ENCODE results near the gene C5.
A peak's percentile ranks its signal among the peaks of the same experiment; 100 is the strongest.

C5 gene

DNA sequence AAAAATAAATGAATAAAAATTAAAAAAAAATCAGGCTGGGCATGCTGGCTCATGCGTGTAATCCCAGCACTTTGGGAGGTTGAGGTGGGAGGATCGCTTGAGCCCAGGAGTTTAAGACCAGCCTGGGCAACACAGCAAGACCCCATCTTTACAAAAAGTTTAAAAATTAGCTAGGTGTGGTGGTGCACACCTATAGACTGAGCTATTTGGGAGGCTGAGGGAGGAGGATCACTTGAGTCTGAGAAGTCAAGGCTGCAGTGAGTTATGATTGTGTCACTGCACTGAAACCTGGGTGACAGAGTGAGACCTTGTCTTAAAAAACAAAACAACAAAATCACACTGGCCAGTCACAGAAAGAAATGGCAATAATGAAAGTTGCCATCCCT is 21.3 kb upstream of the C5 start:
- TF ChIP-seq, protein P1, sequence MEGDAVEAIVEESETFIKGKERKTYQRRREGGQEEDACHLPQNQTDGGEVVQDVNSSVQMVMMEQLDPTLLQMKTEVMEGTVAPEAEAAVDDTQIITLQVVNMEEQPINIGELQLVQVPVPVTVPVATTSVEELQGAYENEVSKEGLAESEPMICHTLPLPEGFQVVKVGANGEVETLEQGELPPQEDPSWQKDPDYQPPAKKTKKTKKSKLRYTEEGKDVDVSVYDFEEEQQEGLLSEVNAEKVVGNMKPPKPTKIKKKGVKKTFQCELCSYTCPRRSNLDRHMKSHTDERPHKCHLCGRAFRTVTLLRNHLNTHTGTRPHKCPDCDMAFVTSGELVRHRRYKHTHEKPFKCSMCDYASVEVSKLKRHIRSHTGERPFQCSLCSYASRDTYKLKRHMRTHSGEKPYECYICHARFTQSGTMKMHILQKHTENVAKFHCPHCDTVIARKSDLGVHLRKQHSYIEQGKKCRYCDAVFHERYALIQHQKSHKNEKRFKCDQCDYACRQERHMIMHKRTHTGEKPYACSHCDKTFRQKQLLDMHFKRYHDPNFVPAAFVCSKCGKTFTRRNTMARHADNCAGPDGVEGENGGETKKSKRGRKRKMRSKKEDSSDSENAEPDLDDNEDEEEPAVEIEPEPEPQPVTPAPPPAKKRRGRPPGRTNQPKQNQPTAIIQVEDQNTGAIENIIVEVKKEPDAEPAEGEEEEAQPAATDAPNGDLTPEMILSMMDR (IDR thresholded peaks at IDR 0.05; ENCODE audit: insufficient read depth, low read length, poor library complexity, severe bottlenecking) = no peak
- peak overlapping the region; percentile 58 for H3K4me3 ChIP-seq (replicated peaks; ENCODE audit: low read depth, low read length)
- no peaks in the 10 kb centered on the region for H3K27me3 ChIP-seq (replicated peaks; ENCODE audit: control insufficient read depth, insufficient read depth, low read length)
- DNase-seq (ENCODE audit: extremely low read depth, insufficient read length) = no peak
- no peaks in the 10 kb centered on the region for H3K36me3 ChIP-seq (ENCODE audit: control insufficient read depth, insufficient read depth, low read length)

DNA sequence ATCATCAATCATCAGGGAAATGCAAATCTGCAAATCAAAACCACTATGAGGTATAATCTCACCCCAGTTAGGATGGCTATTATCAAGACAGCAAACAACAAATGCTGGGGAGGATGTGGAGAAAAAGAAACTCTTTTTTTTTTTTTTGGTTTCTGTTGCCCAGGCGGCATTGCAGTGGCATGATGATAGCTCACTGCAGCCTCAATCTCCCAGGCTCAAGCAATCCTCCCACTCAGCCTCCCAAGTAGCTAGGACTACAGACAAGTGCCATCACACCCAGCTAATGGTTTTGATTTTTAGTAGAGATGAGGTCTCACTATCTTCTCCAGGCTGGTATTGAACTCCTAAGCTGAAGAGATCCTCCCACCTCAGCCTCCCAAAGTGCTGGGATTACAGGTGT is 19.3 kb upstream of the C5 start:
- TF ChIP-seq, protein P1 (IDR thresholded peaks at IDR 0.05; ENCODE audit: insufficient read depth, low read length, poor library complexity, severe bottlenecking) = no peak
- no peak for DNase-seq (ENCODE audit: extremely low read depth, insufficient read length)
- H3K4me3 ChIP-seq (replicated peaks; ENCODE audit: low read depth, low read length) = no peak overlapping the region
- H3K36me3 ChIP-seq (ENCODE audit: control insufficient read depth, insufficient read depth, low read length) = no peaks in the 10 kb centered on the region
- no peaks in the 10 kb centered on the region for H3K27me3 ChIP-seq (replicated peaks; ENCODE audit: control insufficient read depth, insufficient read depth, low read length)

DNA sequence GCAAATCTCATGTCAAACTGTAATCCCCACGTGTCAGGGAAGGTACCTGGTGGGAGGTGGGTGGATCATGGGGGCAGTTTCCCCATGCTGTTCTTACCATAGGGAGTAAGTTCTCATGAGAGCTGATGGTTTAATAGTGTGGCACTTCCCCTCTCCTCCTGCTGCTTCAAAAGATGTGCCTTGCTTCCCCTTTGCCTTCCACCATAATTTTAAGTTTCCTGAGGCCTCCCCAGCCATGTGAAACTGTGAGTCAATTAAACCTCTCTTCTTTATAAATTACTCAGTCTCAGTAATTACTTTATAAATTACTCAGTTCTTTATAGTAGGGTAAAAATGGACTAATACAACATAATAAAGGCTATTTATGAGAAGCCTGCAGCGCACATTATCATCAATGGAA is 17.6 kb upstream of the C5 start:
- Histone ChIP-seq H3K36me3 (ENCODE audit: control insufficient read depth, insufficient read depth, low read length) (no peaks in the 10 kb centered on the region), H3K27me3 (replicated peaks; ENCODE audit: control insufficient read depth, insufficient read depth, low read length) (no peaks in the 10 kb centered on the region), H3K4me3 (replicated peaks; ENCODE audit: low read depth, low read length) (no peak overlapping the region)
- TF ChIP-seq, protein P1 (IDR thresholded peaks at IDR 0.05; ENCODE audit: insufficient read depth, low read length, poor library complexity, severe bottlenecking) = no peak
- no peak for DNase-seq (ENCODE audit: extremely low read depth, insufficient read length)

DNA sequence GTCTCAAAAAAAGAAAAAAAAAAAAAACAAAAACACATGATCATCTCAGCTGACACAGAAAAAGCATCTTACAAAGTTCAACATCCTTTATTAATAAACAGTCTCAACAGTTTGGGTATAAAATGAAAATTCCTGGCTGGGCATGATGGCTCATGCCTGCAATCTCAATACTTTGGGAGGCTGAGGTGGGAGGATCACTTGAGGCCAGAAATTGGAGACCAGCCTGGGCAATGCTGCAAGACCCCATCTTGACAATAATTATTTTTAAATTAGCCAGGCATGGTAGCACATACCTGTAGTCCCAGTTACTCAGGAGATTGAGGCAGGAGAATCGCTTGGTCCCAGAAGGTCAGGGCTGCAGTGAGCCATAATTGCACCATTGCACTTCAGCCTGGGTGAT is 16.8 kb upstream of the C5 start:
- no peak for DNase-seq (ENCODE audit: extremely low read depth, insufficient read length)
- Histone ChIP-seq H3K36me3 (ENCODE audit: control insufficient read depth, insufficient read depth, low read length) (no peaks in the 10 kb centered on the region), H3K4me3 (replicated peaks; ENCODE audit: low read depth, low read length) (no peak overlapping the region), H3K27me3 (replicated peaks; ENCODE audit: control insufficient read depth, insufficient read depth, low read length) (no peaks in the 10 kb centered on the region)
- TF ChIP-seq, protein P1 (IDR thresholded peaks at IDR 0.05; ENCODE audit: insufficient read depth, low read length, poor library complexity, severe bottlenecking) = no peak

DNA sequence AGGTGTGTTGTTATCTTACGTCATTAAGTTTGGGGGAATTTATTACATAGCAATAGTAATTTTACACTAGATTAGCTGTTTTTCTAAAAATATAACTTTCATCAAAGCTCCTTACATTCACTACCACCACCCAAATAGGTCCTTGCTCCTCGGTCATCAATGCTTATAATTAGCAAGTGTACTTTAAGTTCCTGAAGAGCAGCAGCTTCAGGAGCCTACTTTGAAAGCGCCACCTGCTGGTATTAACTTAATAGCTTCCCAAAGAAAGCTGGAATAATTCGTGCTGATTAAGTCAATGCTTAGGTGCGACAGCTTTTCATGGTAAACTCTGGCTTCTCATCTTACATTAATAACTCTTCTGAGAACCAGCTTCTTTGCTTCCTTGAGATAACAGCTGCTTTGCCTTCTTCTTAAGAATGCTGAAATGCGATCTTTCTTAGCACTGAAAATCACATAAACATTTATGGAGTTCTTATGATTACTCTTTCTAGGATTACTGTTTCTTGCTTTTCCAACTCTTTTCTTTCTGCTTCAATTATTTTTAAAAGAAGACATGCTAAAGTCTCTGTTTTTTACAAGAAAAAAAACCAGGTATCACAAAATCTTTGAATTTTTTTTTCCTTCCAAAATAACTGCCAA is 10.0 kb upstream of the C5 start:
- DNase-seq (ENCODE audit: extremely low read depth, insufficient read length) = peak; percentile 28
- Histone ChIP-seq H3K36me3 (ENCODE audit: control insufficient read depth, insufficient read depth, low read length) (no peaks in the 10 kb centered on the region), H3K4me3 (replicated peaks; ENCODE audit: low read depth, low read length) (no peak overlapping the region), H3K27me3 (replicated peaks; ENCODE audit: control insufficient read depth, insufficient read depth, low read length) (no peaks in the 10 kb centered on the region)
- TF ChIP-seq, protein P1 (IDR thresholded peaks at IDR 0.05; ENCODE audit: insufficient read depth, low read length, poor library complexity, severe bottlenecking) = peak; percentile 69

DNA sequence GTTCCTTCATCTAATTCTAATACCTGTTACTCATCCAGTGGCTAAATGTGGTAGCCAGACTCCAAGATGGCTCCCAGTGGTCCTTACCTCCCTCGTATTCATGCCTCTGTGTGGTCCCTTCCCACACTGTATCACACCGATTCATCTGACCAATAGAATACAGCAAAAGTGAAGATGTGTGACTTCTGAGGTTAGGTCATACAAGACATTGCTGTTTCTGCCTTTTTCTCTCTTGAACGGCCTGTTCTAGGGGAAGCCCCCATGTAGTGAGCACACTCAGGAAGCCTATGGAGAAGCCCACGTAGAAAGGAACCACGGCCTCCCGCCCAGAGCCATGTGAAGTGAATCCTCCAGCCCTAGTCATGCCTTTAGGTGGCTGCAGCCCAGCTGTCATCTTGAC is 9.4 kb upstream of the C5 start:
- H3K4me3 ChIP-seq (replicated peaks; ENCODE audit: low read depth, low read length) = no peak overlapping the region
- no peaks in the 10 kb centered on the region for H3K36me3 ChIP-seq (ENCODE audit: control insufficient read depth, insufficient read depth, low read length)
- no peaks in the 10 kb centered on the region for H3K27me3 ChIP-seq (replicated peaks; ENCODE audit: control insufficient read depth, insufficient read depth, low read length)
- no peak for DNase-seq (ENCODE audit: extremely low read depth, insufficient read length)
- TF ChIP-seq, protein P1 (IDR thresholded peaks at IDR 0.05; ENCODE audit: insufficient read depth, low read length, poor library complexity, severe bottlenecking) = no peak
